IPS-18a (cell line): ENCODE measurements around the gene RAC3.

Experiments used
- H3K27ac ChIP-seq: one replicate; pipeline ENCODE4 v1.5.1; 2013; ENCODE audit warnings: low read length
- H3K27me3 ChIP-seq: one replicate; pipeline ENCODE4 v1.6.1; 2013; ENCODE audit warnings: mild to moderate bottlenecking, low read length; ENCODE audit not compliant: control insufficient read depth, insufficient read depth
- H3K36me3 ChIP-seq: one replicate; pipeline ENCODE4 v1.6.1; 2013; ENCODE audit warnings: low read depth, low read length; ENCODE audit not compliant: control insufficient read depth
- H3K4me1 ChIP-seq: one replicate; pipeline ENCODE4 v1.6.1; 2013; ENCODE audit warnings: low read depth, low read length; ENCODE audit not compliant: control insufficient read depth
- H3K4me3 ChIP-seq: one replicate; pipeline ENCODE4 v1.5.1; 2013; ENCODE audit warnings: low read length
- H3K9ac ChIP-seq: one replicate; pipeline ENCODE4 v1.6.1; 2013; ENCODE audit warnings: mild to moderate bottlenecking, low read length, moderate library complexity
- H3K9me3 ChIP-seq: one replicate; pipeline ENCODE4 v1.6.1; 2013; ENCODE audit warnings: low read depth, low read length; ENCODE audit not compliant: control insufficient read depth

The RAC3 gene

GRCh38 chr17:82016061-82016874 is 15.2 kb upstream of the RAC3 start:
- no peaks in the 10 kb centered on the region for H3K4me1 ChIP-seq

GRCh38 chr17:82016875-82017459 is 14.5 kb upstream of the RAC3 start:
- peaks cover 6% of the 10 kb centered on the region for H3K36me3 ChIP-seq
- H3K27ac ChIP-seq = no peak overlapping the region
- no peaks in the 10 kb centered on the region for H3K27me3 ChIP-seq
- H3K9ac ChIP-seq = no peak overlapping the region
- H3K4me1 ChIP-seq = peaks cover 5% of the 10 kb centered on the region
- no peak overlapping the region for H3K4me3 ChIP-seq
- H3K9me3 ChIP-seq = no peaks in the 10 kb centered on the region

More at GRCh38 chr17:82016061-82016874, 15.2 kb upstream of the RAC3 start:
- H3K27me3 ChIP-seq = no peaks in the 10 kb centered on the region
- H3K4me3 ChIP-seq = no peak overlapping the region
- H3K27ac ChIP-seq = no peak overlapping the region
- no peak overlapping the region for H3K9ac ChIP-seq
- H3K36me3 ChIP-seq = peaks cover 6% of the 10 kb centered on the region
- H3K9me3 ChIP-seq = no peaks in the 10 kb centered on the region

- no peak overlapping the region for H3K27ac ChIP-seq
- H3K36me3 ChIP-seq = peaks cover 6% of the 10 kb centered on the region
- H3K27me3 ChIP-seq = no peaks in the 10 kb centered on the region
- peaks cover 5% of the 10 kb centered on the region for H3K4me1 ChIP-seq
- H3K9ac ChIP-seq = no peak overlapping the region
- H3K4me3 ChIP-seq = no peak overlapping the region
- H3K9me3 ChIP-seq = no peaks in the 10 kb centered on the region
Observed at GRCh38 chr17:82017612-82018151, 13.8 kb upstream of the RAC3 start.

GRCh38 chr17:82018152-82018988 is 13.1 kb upstream of the RAC3 start:
- H3K27ac ChIP-seq = no peak overlapping the region

GRCh38 chr17:82018989-82019689 is 12.3 kb upstream of the RAC3 start:
- Histone ChIP-seq H3K27ac (no peak overlapping the region), H3K4me3 (no peak overlapping the region), H3K4me1 (peaks cover 5% of the 10 kb centered on the region), H3K27me3 (no peaks in the 10 kb centered on the region), H3K36me3 (peaks cover 6% of the 10 kb centered on the region), H3K9ac (no peak overlapping the region), H3K9me3 (no peaks in the 10 kb centered on the region)

More at GRCh38 chr17:82018152-82018988, 13.1 kb upstream of the RAC3 start:
- Histone ChIP-seq H3K27me3 (no peaks in the 10 kb centered on the region), H3K4me3 (no peak overlapping the region), H3K4me1 (peaks cover 5% of the 10 kb centered on the region), H3K9ac (no peak overlapping the region), H3K36me3 (peaks cover 6% of the 10 kb centered on the region), H3K9me3 (no peaks in the 10 kb centered on the region)

- no peaks in the 10 kb centered on the region for H3K27me3 ChIP-seq
- no peaks in the 10 kb centered on the region for H3K9me3 ChIP-seq
- H3K4me3 ChIP-seq = no peak overlapping the region
- peaks cover 5% of the 10 kb centered on the region for H3K4me1 ChIP-seq
- no peak overlapping the region for H3K9ac ChIP-seq
- peaks cover 6% of the 10 kb centered on the region for H3K36me3 ChIP-seq
- H3K27ac ChIP-seq = no peak overlapping the region
Observed at GRCh38 chr17:82019690-82020571, 11.5 kb upstream of the RAC3 start.

- Histone ChIP-seq H3K4me1 (peaks cover 5% of the 10 kb centered on the region), H3K27me3 (no peaks in the 10 kb centered on the region), H3K27ac (no peak overlapping the region), H3K36me3 (peaks cover 6% of the 10 kb centered on the region), H3K4me3 (no peak overlapping the region), H3K9ac (no peak overlapping the region), H3K9me3 (no peaks in the 10 kb centered on the region)
Observed at GRCh38 chr17:82020572-82021106, 10.8 kb upstream of the RAC3 start.

GRCh38 chr17:82021107-82021899 is 10.2 kb upstream of the RAC3 start:
- Histone ChIP-seq H3K4me1 (peaks cover 5% of the 10 kb centered on the region), H3K27me3 (no peaks in the 10 kb centered on the region), H3K9me3 (no peaks in the 10 kb centered on the region), H3K9ac (peak overlapping the region; percentile 84), H3K27ac (no peak overlapping the region), H3K4me3 (peak overlapping the region; percentile 90), H3K36me3 (peaks cover 6% of the 10 kb centered on the region)

- Histone ChIP-seq H3K9me3 (no peaks in the 10 kb centered on the region), H3K4me3 (peak overlapping the region; percentile 90), H3K27me3 (no peaks in the 10 kb centered on the region), H3K27ac (no peak overlapping the region), H3K36me3 (peaks cover 6% of the 10 kb centered on the region), H3K9ac (peak overlapping the region; percentile 84), H3K4me1 (peaks cover 5% of the 10 kb centered on the region)
Observed at GRCh38 chr17:82021900-82022309, 9.6 kb upstream of the RAC3 start.
